Mesodermal cell (in vitro differentiated cells): Measurements from ENCODE around the gene ISG20L2.
A peak's percentile ranks its signal among the peaks of the same experiment; 100 is the strongest.

ENCODE experiments used
- H3K27ac ChIP-seq: 2 replicates; pipeline ENCODE4 v1.7.0; 2013; ENCODE audit warnings: mild to moderate bottlenecking, low read depth, low read length, moderate library complexity; ENCODE audit not compliant: severe bottlenecking
- H3K36me3 ChIP-seq: 2 replicates; pipeline ENCODE4 v1.7.1; 2013; ENCODE audit warnings: mild to moderate bottlenecking, low read length, moderate library complexity; ENCODE audit not compliant: control insufficient read depth, insufficient read depth
- H3K4me1 ChIP-seq: one replicate; pipeline ENCODE4 v1.7.1; 2013; ENCODE audit warnings: mild to moderate bottlenecking, low read length; ENCODE audit not compliant: insufficient read depth, control insufficient read depth, poor library complexity, severe bottlenecking
- H3K4me3 ChIP-seq: 2 replicates; pipeline ENCODE4 v1.7.0; 2013; ENCODE audit warnings: low read length, control low read depth, mild to moderate bottlenecking; ENCODE audit not compliant: insufficient read depth, poor library complexity, severe bottlenecking; ENCODE audit errors: extremely low read depth
- H3K9me3 ChIP-seq: 2 replicates; pipeline ENCODE4 v1.7.1; 2013; ENCODE audit warnings: mild to moderate bottlenecking, low read length, moderate library complexity; ENCODE audit not compliant: control insufficient read depth
- WGBS, 2 experiments: methylation state at CpG; one replicate each; pipeline ENCODE4 v1.1.5; 2013; ENCODE audit warnings: missing lambda C conversion rate in 2 of 2; ENCODE audit not compliant: insufficient coverage in 2 of 2; 5-methylcytosine and 5-hydroxymethylcytosine counted together

ISG20L2 gene

DNA sequence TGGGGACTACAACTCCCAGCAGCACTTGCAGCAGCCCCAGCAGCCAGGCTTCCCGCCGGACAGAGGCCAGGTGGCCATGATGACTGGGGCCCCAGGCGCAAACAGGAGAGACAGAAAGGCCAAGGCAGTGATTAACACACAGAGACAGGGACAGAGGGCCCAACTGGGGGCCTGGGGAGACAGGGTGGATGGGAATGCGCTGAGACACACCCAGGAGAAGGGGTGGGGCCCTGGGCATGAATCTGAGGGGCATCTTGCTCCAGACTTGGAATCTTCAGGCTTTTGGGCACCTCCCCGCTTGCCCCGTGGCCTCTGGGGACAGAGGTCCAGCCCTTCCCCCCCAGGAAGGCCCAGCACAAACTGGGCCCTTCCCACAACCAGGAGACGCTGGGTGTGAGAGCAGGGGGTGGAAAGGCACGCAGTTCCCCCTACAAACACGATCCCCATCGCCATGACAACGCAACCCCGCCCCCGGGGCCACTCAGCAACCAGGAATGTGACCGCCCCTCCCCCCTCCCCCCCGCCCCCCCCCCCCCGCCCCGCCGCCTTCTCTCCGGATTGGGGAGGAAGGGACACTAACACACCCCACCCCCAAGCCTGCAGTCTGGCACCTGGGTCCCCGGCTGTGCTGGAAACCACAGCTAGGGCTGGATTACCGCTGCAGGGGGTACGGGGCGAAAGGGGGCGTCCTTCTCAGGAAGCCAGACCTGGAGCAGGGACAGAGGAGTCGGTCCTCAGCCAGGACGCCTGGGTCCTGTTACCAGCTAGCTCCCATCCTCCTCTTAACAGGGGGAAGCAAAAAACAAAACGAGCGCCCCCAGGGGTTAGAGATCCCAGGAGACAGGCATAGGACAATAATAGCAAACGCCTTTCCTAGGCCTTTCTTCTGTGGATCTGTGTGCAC, 18.4 kb upstream of the ISG20L2 start:
- peak overlapping the region; percentile 100 for H3K27ac ChIP-seq
- H3K36me3 ChIP-seq, result peaks cover 55% of the 10 kb centered on the region
- H3K4me3 ChIP-seq, result peak overlapping the region; percentile 49
- H3K9me3 ChIP-seq, result no peaks in the 10 kb centered on the region
- peaks cover 38% of the 10 kb centered on the region for H3K4me1 ChIP-seq
- WGBS, 2 experiments, result 0 to 1% methylated on average over 14 to 16 of the region's 29 CpGs

DNA sequence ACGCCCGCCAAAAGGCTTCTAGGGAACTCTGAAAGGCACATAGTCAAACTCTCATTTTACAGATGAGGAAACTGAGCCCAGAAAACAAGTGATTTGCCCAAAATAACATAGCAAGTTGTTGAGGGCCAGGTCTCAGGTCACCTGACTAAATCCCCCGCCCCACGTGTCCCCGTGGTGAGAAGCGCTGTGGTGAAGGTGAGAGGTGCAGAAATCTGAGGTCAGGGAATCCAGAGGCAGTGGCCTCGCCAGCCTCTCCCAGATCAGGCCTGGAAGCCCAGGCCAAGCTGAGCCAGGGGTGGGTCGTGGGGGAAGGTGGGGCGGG, 17.8 kb upstream of the ISG20L2 start:
- peaks cover 43% of the 10 kb centered on the region for H3K4me1 ChIP-seq

DNA sequence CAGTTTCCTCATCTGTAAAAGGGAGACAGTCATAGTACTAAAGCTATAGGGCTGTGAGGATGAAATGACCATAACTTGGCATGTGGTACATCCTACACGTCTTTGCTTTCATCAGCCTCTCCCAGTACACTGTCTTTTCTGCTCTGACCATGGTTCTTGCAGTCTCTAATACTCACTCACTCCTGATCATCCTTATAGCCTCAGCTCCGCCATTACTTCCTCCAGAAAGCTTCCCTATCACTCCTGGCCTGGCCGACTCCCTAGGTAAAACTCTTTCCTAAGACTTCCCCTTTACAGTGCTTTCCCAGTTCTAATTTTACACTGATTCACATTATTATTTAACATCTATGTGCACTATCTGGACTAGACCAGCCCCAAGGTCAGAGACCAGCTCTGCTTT, 17.3 kb upstream of the ISG20L2 start:
- Histone ChIP-seq H3K4me1 (peaks cover 45% of the 10 kb centered on the region), H3K9me3 (no peaks in the 10 kb centered on the region), H3K4me3 (peak overlapping the region; percentile 49), H3K36me3 (peaks cover 62% of the 10 kb centered on the region), H3K27ac (peak overlapping the region; percentile 100)
- 91 to 92% methylated on average over 3 of the region's 3 CpGs for WGBS, 2 experiments

More for the DNA sequence above, 17.8 kb upstream of the ISG20L2 start:
- H3K36me3 ChIP-seq, result peaks cover 61% of the 10 kb centered on the region
- peak overlapping the region; percentile 49 for H3K4me3 ChIP-seq
- H3K27ac ChIP-seq, result peak overlapping the region; percentile 100
- WGBS, 2 experiments, result 24 to 28% methylated on average over 7 of the region's 9 CpGs
- H3K9me3 ChIP-seq, result no peaks in the 10 kb centered on the region

DNA sequence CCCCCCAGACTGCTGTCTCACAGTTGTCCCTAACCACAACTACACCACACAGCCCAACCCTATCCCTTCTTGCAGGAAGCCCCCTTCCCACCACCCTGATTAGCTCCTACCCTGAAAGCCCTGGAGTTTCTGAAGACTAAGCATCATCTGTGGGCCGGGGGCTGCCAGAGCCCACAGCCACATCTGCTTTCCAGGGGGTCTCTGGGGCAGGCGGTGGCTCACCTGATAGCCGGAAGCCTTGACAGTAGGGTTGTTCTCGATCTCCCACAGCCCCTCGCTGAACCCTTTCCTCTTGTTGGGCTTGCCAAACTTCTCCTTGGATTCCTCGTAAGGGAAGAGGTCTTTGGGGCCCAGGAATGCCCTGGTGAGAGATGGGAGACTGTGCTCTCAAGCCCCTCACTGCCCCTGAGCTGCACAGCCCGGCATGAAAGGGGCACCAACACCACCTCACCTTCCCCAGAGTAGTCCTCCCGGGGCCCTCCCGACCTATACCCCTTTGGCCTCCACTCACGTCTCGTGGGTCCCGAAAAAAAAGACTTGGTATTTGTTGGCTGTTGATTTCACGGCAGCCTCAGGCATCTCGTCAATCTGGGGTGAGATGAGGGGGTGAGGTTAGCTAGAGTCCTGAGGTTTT, 16.3 kb upstream of the ISG20L2 start:
- peaks cover 42% of the 10 kb centered on the region for H3K4me1 ChIP-seq
- WGBS, 2 experiments, result 91 to 97% methylated on average over 4 to 7 of the region's 14 CpGs
- H3K36me3 ChIP-seq, result peaks cover 57% of the 10 kb centered on the region
- no peak overlapping the region for H3K4me3 ChIP-seq
- H3K27ac ChIP-seq, result peak overlapping the region; percentile 49
- H3K9me3 ChIP-seq, result no peaks in the 10 kb centered on the region

DNA sequence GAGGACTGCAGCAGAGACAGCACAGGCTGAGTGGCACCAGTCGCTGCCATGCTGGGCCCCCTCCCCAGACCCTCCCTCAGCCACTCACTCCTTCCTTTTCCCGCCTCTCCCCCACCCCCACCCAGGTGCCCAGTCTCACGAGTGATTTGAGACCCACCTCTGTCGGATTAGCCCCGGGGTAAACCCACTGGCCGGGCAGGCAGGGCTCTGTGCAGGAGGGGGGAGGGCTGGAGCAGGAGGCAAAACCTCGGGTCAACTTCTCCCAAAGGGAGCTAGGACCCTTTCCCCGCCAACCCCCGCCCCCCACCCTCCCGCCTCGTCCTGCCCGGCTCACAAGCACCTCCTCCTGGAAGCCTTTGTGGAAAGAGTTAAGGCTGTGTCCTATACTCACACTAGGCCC, 15.8 kb upstream of the ISG20L2 start:
- WGBS, 2 experiments, result 92 to 100% methylated on average over 1 to 9 of the region's 12 CpGs
- Histone ChIP-seq H3K4me1 (peaks cover 36% of the 10 kb centered on the region), H3K9me3 (no peaks in the 10 kb centered on the region), H3K4me3 (no peak overlapping the region), H3K36me3 (peaks cover 51% of the 10 kb centered on the region), H3K27ac (peak overlapping the region; percentile 29)

DNA sequence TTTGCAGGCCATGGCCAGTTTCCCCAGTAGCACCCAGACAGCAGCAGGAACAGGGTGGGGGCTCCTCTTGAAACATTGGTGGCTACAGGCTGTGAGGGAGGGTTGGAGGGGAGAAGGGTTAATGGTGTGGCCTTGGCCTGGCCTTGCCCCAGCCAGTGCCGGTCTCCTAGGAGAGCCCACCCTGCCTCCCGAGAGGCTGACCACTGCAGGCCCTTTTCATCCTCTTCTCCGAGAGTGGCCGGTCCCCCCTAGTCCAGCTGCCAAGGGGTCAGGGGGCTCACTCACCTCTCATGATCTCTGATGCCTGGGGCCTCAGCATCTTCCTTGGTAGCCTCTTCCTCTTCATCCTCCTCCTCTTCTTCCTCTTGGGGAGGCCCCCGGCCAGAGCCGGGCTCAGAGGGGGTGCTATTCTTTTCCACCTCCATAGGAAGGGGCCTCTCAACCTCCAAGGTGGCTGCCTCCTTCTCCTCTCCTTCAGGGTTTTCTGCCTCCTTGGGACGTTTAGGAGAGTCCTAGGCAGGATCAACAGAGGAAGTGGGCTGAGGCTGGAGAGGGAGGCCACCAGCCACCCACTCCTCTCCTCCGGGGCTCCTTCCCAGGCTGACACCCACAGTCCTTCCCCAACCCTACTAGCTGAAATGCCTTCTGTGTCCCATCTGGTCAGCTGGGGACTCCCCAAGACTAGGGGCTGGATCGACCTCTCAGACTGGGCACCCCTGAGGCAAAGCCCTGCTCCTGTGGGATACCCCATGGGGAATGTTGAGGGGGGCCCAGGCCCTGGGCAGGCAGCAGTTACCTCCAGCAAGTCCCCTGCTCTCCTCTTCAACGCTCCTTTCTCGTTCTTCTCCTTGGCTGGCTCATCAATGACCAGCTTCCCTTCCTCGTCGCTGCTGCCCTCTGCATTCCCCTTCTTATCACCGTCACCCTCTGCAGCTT, 15.1 kb upstream of the ISG20L2 start:
- no peaks in the 10 kb centered on the region for H3K9me3 ChIP-seq
- no peak overlapping the region for H3K4me3 ChIP-seq
- peak overlapping the region; percentile 29 for H3K27ac ChIP-seq
- WGBS, 2 experiments, result 96 to 100% methylated on average over 10 to 12 of the region's 14 CpGs
- H3K36me3 ChIP-seq, result peaks cover 49% of the 10 kb centered on the region
- H3K4me1 ChIP-seq, result peaks cover 29% of the 10 kb centered on the region

DNA sequence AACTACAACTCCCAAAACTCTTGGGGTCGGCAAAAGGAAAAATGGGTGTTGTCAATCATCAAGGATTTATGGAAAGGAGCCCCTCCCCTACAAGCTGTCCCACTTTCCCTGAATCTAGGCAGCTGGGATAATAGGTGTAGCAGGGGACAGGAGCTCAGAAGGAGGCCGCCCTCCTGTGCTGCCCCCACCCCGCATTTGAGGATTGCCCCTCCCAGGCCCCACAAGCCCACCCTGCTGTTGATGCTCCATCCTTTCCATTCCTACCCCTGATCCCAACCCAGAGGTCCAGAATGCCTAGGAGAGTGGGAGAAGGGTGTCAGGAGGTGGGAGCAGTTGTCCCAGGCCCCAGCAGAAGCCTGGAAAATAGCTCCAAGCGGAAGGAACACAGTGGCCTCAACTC, 14.2 kb upstream of the ISG20L2 start:
- no peak overlapping the region for H3K4me3 ChIP-seq
- peaks cover 58% of the 10 kb centered on the region for H3K36me3 ChIP-seq
- peaks cover 21% of the 10 kb centered on the region for H3K4me1 ChIP-seq
- H3K27ac ChIP-seq, result no peak overlapping the region
- WGBS, 2 experiments, result 93 to 100% methylated on average over 1 to 2 of the region's 4 CpGs
- no peaks in the 10 kb centered on the region for H3K9me3 ChIP-seq

DNA sequence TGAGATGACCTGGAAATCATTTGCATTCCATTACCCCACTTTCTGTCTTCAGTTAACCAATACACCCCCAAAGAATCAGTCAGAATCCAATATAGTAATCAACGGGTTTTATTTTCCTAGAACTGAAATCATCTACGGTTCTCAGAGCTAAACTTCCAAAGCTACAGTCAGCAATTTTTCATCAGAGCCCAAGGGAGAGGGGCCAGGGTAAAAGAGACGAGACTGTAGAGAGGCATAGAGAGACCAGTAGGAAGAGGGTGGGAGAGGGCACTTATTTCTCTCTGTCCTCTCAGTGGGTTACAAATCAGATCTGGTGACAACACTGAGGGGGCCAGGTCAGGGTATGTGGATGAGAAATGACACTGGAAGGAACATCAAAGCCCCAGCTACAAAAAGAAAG, 13.5 kb upstream of the ISG20L2 start:
- no peak overlapping the region for H3K4me3 ChIP-seq
- H3K36me3 ChIP-seq, result peaks cover 66% of the 10 kb centered on the region
- WGBS, 2 experiments, result 100% methylated on average over 1 to 2 of the region's 3 CpGs
- peak overlapping the region; percentile 76 for H3K27ac ChIP-seq
- H3K4me1 ChIP-seq, result peaks cover 17% of the 10 kb centered on the region
- no peaks in the 10 kb centered on the region for H3K9me3 ChIP-seq

DNA sequence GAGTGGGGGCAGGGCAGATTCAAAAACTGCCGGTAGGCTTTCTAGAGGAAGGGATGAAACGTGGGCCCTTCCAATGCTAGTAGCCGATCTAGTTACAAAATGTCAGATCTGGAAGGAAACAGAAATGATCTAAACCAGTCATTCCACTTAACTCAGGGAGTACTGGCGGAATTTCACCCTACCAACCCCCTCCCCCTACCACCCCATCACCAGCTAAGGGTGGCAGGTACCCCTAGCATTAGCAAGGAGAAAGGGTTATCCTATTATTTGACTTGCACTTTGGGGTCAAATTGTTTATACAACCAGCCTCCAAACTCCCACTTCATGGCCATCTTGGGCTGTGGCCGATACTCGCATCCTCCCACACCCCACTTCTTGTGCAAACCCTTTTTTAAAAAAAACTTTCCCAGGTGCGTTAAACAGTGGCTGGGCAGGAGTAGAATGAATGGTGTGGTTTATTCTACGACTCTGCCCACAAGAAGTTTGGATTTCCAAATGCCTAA, 13.0 kb upstream of the ISG20L2 start:
- peak overlapping the region; percentile 11 for H3K4me3 ChIP-seq
- H3K4me1 ChIP-seq, result peaks cover 14% of the 10 kb centered on the region
- 0% methylated on average over 2 of the region's 8 CpGs for WGBS, 2 experiments
- H3K36me3 ChIP-seq, result peaks cover 70% of the 10 kb centered on the region
- peak overlapping the region; percentile 76 for H3K27ac ChIP-seq
- no peaks in the 10 kb centered on the region for H3K9me3 ChIP-seq

DNA sequence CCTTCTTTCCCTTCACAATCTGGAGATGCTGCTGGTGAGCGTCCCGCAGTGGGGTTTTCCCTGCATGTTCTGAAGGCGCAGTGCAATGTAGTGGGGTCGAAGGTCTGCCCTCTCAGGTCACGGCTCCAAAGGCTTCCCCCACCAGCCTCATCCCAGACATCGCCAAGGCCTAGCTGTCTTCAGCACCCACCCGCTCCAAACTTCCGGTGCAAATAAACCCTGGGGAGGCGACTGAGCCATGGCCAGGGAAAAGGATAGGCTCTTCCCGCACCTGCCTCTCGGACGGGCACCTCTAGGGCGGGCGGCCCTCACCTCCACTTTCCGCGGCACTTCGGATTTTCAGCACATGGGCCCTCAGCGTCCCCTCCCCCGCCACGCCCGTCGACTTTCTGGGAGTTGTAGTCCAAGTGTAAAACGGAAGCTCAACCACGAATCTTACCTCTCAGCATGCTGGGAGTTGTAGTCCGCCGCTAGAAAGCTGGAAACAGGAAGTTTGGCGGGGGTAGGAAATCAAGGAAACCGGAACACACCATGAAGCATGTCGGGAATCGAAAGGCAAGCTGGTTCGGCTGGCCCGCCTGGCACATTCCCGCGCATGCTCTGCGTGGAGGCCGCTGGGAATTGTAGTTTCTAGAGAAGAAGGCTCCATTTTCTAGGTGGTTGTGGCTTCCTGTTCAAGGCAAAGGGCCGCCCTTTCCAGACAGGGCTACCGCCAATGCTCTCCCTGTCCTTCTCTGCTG, 12.3 kb upstream of the ISG20L2 start, which contains the start of gene MRPL24:
Gene MRPL24, minus strand, starts transcription at position 348 of the 740 bp plus-strand sequence. CDS start 2,384 bp downstream, outside the sequence.
- Histone ChIP-seq H3K36me3 (peaks cover 77% of the 10 kb centered on the region), H3K27ac (peak within 1 kb of the TSS; percentile 76), H3K9me3 (no peaks in the 10 kb centered on the region), H3K4me3 (peak within 1 kb of the TSS; percentile 69), H3K4me1 (peaks cover 8% of the 10 kb centered on the region)
- WGBS, 2 experiments, result 1 to 2% methylated on average over 22 to 30 of the region's 38 CpGs
